GM18868 (cell line): ENCODE data around the gene TMPRSS6.

Experiments
- ATAC-seq: cut with Tn5 transposase; IDR thresholded peaks from one replicate; pipeline ENCODE4 v1.9.1; 2021; ENCODE audit warnings: mild to moderate bottlenecking, moderate library complexity; ENCODE audit not compliant: unreplicated experiment

The TMPRSS6 gene

DNA sequence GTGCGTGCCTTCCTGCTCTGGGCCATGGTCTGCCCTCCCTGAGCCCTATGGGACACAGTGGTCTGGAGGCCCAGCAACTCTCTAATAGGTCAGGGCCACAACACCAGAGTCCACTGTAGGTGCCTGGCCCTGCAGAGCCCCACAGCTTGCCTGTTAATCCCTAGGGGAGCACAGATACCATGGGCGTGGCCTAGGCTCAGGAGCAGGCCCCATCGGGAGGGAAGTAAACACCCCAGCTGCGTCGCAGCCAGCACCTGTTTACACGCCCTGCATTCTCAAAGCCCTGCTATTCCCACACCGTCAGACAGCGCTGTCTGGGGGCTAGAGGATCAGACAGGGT, 55.5 kb downstream of the TMPRSS6 start:
- ATAC-seq, result no peak

DNA sequence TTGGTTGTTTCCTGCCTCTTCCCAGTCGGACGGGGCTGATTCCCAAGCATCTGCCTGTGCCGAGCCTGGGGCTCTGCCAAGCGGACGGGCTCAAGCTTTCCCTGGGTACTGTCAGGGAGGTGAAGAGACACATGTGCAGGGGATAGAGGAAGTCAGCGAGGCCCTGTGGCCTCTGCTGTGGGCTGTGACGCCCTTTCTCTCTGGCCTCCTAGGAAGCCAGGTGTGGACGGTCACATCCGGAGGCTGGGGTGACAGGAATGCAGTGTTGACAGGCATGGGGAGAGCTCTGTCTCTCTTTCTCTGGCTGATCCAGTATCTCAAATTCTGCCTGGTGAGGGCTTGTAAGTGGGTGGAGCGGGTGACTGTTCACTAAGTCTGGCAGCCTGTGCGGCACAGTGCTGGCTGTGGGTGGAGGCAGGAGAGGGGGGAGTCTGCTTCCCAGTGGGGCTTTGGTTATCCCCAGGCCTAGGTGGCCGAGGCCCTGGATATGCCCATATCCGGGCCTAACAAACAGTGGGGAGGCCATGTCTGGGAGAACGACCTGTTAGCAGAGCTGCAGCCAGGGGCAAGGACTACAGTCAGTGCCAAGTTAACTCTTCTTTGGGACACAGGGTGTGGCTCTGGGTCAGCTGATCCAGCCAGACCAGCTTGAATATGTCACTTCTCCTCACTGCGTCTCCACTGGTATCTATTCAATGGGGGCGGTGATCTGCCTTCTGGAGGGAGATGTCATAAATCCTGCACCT, 56.0 kb downstream of the TMPRSS6 start:
- no peak for ATAC-seq

DNA sequence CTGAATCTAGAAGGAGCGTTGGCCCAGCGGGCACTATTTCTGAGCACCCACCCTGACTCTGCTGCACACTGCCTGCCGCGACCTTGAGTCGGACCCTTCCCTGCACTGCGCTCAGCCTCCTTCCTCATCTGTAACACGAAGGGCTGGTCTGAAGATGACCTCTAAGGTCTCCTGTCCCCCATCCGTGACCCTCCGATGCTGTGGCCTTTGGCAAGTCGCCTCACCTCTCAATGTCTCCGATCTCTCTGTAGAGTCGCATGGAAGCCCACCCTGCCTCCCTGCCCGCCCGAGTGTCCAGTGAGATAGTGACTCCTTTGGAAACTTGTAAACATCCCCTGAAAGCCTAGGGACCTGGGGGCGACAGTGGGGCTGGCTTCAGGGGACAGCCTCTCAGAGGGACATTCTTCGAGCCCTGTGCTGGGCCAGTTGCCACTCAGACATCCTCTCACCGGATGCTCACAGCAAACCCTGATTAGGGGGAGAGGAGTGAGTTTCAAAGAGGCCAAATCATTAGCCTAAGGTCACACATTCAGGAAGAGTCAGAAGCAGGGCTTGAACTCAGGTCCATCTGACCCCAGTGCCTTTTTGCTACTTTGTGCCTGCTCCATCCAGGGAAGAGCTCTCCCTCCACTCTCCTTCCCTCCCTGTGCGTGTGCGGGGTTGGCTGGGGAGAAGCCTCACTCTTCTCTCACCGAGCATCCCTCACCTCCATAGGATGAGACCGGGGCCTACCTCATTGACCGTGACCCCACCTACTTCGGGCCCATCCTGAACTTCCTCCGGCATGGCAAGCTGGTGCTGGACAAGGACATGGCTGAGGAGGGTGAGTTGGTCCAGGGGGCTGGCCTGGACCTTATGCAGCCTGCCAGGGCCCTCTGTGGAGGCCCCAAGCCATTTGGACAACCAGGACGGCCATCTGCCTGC, 56.9 kb downstream of the TMPRSS6 start:
- ATAC-seq, result no peak

DNA sequence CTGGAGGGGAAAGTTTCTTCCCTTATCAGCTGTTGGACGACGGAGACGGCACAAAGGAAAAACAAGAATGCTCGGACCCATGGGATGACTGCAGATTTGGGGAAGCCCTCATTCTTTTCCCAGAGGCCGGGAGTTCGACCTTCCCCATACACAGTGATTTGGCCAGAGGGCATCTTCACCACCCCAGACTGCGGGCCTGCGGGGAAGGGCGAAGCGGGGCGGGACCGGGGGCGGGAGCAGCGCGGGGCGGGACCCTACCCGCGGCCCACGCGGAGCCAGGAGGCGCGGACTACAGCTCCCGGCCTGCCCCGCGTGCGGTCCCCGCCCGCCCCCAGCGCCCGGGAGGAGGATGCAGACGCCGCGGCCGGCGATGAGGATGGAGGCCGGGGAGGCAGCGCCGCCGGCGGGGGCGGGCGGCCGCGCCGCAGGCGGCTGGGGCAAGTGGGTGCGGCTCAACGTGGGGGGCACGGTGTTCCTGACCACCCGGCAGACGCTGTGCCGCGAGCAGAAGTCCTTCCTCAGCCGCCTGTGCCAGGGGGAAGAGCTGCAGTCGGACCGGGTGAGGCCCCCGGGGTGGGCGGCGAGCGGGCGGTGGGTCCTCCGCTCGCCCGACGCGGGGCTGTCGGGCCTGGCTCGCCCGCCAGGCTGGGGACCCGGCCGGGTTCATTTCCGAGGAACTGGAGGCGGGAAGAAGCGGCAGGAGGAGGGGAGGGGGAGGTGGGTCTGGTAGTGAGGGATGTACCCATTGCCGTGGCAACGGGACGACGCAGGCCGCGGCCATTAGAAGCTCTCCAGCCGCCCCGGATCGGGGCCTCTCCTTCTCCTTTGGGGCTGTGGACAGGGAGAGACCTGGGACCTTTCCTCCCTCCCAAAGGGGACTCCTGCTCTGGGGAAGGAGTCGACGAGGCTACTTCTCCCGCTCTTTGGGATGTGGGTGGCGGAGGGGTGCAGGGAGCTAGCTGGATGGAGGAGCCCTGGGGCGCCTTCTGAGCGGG, 57.8 kb downstream of the TMPRSS6 start, which contains the start of gene KCTD17:
Gene KCTD17, plus strand, starts transcription at position 352 of the 995 bp plus-strand sequence. Its CDS starts 19 bp downstream, at position 371.
- peak; percentile 71 for ATAC-seq

DNA sequence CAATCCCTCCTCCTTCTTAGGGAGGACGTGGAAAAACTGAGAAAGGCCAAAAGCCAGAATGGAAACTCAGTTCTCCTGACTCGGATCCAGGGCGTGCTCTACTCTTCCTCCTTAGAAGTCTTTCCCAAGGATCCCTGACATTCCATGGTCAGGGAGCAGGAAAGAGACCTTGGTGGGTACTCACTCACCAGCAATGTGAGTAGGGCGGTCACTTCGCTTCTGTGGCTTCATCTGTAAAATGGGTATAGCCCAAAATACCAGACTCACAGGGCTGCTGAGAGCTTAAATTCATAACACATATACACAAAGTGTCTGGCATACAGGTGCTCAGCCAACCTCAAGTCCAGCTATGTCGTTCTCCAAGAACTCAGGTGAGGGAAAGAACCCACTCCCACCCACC, 58.6 kb downstream of the TMPRSS6 start:
- no peak for ATAC-seq

DNA sequence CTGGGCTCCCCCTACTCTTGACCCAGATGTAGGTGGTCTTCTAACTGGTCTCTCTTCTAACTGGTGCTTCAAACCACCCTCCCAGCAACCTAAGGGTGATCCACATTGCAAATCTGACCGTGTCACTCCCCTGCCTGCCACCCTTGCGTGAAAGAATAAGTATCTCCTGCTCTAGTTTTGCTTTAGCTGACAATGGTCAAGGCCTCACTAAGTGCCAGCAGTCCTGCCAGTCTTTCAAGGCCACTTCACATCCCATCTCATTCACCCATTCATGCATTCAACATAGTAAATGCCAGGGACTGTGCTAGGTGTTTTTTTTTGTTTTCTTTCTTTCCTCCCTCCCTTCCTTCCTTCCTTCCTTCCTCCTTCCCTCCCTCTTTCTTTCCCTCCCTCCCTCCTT, 60.3 kb downstream of the TMPRSS6 start:
- no peak for ATAC-seq

DNA sequence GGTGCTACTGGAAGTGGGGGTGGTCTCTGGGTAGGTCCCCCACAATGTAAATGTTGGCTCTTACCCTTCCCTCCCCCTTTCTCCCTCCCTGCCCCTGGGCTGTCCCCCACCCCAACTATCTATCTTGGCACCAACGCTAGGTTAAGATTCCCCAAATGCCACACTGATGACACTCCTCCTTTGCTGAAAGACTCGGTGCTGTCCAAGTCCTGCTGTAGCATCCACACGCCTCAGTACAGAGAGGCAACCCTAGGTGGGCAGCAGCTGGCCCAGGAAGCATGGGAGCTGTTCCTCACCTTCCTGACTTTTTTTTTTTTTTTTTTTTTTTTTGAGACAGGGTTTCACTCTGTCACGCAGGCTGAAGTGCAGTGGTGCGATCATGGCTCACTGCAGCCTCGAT, 61.4 kb downstream of the TMPRSS6 start:
- ATAC-seq, result no peak

DNA sequence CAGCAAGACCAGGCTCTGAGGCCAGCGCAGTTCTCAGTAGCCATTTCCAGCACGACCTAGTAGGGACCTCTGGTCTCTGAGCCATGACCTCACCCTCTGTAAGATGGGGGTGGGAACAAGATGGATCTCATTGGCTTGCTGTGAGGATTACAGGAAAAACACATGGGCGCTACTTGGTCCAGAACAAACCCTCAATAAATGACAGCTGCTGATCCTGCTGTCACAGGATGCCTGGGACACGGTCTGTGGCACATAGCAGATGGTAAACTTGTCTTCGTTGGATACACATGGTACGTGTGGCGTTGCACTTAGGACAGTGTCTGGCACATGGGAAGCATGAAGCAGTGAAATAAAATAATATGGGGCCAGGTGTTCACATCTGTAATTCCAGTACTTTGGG, 62.5 kb downstream of the TMPRSS6 start:
- ATAC-seq, result no peak

DNA sequence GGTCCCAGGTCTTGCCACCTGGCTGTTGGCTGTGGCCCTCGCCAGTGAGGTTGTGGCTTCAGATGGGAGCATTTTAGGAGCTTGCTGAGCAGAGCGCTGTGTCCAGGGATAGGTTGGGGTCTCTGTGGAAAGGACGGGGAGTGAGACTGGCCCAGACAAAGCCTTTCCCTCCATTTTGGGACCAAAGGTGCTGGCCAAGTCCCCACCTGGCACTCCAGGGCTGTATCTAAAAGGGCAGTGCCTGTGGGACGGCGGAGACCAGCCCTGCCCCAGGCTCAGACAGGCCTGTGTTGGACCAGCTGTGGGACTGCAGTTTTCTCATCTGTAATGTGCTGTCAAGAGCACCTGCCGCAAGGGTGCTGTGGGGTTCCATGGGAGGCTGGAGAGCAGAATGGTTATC, 62.9 kb downstream of the TMPRSS6 start:
- no peak for ATAC-seq

DNA sequence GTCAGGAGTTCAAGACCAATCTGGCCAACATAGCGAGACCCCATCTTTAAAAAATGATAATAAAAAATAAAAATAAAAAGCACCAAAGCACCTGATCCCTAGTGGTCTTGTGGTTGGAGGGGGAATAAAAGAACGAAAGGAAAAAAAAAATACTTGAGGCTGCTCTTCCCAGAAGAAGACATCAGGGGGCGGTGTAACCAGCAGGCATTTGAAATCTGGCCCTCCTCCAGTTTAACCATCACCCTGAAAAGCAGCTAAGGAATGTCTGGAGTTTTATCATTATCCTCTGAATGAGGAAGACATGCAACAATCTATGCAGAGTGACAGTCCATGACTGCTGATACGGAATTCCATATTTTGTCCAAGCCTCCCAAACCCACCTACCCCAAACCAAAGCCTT, 63.6 kb downstream of the TMPRSS6 start:
- no peak for ATAC-seq

DNA sequence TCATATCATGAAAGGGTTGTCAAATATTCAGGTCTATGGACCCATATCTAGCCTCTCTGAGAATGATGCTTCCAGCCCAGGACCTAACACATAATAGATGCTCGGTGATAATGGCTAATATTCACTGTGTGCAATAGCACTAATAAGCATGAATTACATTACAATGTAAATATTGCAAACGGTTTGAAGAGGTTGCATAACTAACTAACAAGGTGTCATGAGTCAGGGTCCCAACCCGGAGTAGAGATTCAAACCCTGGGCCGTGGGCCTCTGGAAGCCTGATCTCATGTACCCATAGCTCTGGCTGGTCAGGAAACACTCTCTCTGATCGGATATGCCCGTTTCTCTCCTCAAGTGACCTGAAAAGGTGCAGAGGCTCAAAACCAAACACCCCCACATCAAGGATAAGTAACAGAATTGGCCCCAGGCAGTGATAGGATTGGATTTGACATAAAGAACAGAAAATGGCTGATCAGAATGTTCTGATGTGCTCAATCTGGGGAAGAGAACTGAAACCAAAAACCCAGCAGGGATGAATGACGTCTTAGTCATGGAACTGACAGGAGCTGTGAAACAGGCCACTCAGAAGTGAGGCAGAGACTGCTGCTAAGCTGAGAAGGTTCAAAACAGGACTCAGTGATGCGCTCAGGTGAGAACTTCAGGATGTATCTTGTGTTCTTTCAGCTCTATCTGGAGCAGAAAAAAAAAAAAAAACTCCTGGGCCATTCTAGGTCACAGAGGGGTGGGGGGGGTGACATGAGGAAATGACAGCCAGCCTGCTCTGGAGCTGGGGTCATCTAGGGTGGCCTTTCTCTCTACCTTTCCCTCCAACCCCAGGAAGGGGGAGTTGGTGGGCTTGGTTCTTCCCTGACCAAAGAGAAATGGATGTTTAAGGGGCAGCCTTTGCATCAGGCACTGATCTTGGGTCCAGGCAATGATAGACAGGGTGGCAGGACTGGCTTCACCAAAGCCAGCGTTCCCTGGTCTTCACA, 64.6 kb downstream of the TMPRSS6 start:
- no peak for ATAC-seq

DNA sequence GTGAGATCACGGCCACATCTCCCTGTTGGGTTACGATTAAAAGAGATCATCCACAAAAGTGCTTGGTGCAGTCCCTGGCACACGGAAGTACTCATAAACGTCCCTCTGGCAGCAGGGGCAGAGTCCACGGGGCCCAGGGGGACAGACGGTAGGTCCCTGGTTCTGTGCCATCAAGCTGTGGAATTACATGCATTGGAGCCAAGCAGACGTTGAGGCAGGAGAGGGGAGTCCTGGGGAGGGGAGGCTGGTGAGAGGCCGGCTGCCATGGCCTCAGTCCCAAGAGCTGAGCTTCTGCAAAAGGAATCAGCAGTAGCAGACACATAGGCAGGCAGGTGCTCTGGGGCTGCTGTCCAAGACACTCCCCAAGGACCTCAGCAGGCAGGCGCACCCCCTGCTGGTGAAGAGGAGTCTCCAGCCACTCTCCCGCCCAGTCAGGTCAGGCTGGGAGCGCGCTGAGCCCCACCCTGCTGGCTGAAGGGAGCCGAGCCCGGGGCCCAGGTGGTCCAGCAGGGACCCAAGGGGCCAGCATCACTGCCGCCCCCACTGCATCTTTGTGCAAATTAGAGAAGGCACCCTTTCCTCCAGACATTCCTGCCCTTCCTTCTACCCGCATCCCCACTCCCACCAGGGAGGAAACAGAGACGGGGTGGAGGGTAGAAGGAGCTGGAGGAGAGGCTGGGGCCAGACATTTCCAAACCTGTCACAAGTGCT, 65.5 kb downstream of the TMPRSS6 start:
- peak; percentile 41 for ATAC-seq

DNA sequence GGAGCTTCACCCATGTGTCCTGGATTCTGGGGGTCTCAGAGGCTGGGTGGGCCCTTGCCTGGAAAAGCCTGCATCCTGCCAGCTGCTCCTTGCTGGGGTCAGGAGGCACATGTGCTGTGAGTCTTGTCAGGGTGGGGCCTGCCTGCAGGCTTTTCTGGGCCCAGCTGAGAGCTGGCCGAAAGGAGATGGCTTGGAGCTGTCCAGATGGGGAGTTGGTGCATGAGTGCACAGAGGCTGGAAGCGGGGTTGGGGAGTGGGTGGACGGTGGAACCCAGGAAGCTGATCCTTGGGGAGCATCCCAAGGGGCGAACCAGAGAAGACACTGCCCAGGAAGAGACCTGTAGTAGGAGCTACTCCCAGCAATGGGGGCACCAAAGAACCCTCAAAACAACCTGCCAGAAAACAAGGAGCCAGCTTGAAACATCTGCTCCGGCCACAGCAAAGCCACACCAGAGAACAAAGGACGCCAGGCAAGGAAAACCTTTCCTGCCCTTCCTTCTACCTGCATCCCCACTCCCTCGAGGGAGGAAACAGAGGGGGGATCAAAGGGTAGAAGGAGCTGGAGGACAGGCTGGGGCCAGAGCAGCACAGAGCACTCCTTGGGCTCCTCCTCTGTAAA, 66.2 kb downstream of the TMPRSS6 start:
- no peak for ATAC-seq

DNA sequence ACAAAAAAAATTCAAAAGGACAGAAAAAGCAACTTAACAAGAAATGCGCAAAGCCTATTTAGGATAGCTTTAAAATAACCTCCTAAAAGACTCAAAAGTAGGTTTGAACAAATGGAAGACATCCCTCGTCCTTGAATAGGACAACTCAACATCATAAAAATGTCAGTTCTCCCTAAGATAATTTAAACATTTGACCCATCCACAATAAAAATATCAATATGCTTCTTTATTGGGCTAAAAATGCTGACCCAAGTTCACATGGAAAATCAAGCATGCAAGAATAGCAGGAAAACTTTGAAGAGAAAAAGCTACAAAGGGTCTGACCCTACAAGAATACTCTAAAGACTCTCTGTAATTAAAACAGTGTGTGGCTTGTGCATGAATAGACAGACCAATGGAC, 70.0 kb downstream of the TMPRSS6 start:
- ATAC-seq, result no peak

DNA sequence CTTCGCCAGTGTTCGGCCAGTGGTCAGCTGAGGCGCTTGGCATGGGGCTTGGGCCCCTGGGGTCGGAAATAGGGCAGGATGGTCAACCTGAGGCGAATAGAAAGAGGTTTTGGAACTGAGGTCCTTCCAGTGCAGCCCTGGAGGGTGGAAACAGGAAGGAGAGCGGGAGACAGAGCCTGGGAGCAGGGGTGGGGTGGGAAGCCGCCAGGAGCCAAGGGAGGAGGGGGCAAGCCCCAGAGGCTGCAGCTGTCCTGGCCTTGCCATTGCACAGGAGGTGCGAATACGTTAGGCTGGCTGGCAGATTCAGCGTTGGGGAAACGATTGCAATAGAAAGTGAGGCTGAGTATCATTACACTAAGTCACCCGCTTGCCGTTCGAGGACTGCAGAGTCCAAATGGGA, 71.8 kb downstream of the TMPRSS6 start:
- no peak for ATAC-seq

DNA sequence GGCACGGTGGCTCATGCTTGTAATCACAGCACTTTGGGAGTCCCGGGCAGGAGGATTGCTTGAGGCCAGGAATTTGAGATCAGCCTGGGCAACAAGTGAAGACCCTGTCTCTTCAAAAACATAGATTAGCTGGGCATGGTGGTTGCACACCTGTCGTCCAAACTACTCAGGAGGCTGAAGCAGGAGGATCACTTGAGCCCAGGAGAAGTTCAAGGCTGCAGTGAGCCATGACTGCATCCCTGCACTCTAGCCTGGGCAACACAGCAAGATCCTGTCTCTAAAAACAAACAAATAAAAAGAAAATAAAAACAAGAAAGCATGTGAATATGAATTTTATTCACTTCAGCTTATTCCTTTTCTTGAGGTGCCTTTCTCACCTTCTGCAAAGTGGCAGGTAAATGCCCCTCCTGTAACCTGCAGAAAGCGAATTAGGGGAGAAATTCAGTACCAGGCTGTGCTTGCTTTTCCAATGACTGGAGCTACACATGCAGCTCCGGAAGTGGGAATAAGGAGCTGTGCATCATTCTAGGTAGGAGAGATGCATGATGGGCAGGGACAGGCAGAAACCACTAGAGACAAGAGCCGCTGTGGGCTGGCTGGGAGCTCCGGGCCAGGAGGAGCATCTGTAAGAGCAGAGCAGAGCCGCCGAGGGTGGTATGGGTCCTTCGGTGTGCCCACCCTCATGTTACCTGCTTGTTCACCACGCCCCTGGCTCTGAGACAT, 72.7 kb downstream of the TMPRSS6 start:
- no peak for ATAC-seq

DNA sequence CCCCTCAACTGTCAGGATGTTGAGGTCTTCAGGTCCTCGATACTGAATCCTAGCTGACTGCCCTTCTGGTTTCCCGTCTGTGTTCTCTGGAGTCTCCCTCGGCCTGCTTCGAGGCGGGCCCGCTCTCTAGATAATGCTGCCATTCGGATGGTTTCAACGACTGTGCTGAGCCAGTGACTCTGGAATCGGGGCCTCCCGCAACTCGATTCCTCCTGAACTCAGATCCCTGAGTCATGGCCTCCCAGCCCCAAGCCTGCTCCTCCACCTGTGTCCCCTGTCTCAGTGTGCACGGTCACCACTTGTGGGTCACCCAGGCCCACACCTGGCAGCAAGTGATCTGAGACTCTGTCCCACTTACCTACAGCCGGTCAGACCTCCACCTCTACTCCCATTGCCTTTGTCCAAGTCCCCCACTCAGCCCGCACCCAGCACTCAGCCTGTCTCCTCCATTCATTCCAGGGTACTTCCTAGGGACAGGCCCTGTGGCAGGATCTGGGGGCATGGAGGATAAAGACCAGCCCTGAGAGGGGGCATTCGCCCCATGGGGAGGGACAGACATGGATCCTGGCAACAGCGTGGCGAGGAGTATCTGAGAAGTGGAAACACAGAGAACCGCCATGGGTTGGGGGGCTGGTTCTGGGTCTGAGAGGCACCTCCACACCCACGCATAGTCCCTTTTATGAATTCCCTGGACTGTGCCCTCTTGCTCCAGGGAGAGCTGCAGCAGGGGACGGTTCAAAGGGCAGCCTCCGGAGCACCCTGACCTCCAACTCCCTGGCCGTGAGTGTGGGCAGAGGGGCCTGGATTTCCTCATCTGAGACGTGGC, 75.7 kb downstream of the TMPRSS6 start:
- no peak for ATAC-seq
